IMR-90 (cell line): Measurements from ENCODE around the gene HGF.

ENCODE experiments used
- CEBPB ChIP-seq: IDR thresholded peaks from 2 replicates; pipeline ENCODE4 v1.6.1; 2012; ENCODE audit warnings: low read depth, low read length, improper control_type of control experiment
- CHD1 ChIP-seq: IDR thresholded peaks from 2 replicates; pipeline ENCODE4 v1.6.1; 2012; ENCODE audit warnings: low read depth, low read length, improper control_type of control experiment
- CTCF ChIP-seq: conservative IDR thresholded peaks from 2 replicates; pipeline ENCODE4 v1.5.1; 2012; ENCODE audit warnings: mild to moderate bottlenecking, low read depth, low read length, improper control_type of control experiment
- ELK1 ChIP-seq: fragments of 150-350 bp; IDR thresholded peaks from 2 replicates; pipeline ENCODE4 v1.6.1; 2016; ENCODE audit warnings: low read depth, mild to moderate bottlenecking, low read length, moderate library complexity, borderline replicate concordance
- FOS ChIP-seq: fragments of 150-350 bp; IDR thresholded peaks from 2 replicates; pipeline ENCODE4 v1.6.1; 2016; ENCODE audit warnings: low read depth, low read length
- MXI1 ChIP-seq: IDR thresholded peaks from 2 replicates; pipeline ENCODE4 v1.6.1; 2012; ENCODE audit warnings: low read depth, mild to moderate bottlenecking, low read length, moderate library complexity, borderline replicate concordance
- POLR2A ChIP-seq: IDR thresholded peaks from 2 replicates; pipeline ENCODE4 v1.6.1; 2012; ENCODE audit warnings: mild to moderate bottlenecking, low read depth, low read length
- RCOR1 ChIP-seq: IDR thresholded peaks from 2 replicates; pipeline ENCODE4 v1.6.1; 2012; ENCODE audit warnings: mild to moderate bottlenecking, low read length, improper control_type of control experiment; ENCODE audit not compliant: insufficient replicate concordance
- RFX5 ChIP-seq: IDR thresholded peaks from 2 replicates; pipeline ENCODE4 v1.8.0; 2012; ENCODE audit warnings: low read depth, mild to moderate bottlenecking, low read length, moderate library complexity
- SMC3 ChIP-seq: fragments of 150-350 bp; IDR thresholded peaks from 2 replicates; pipeline ENCODE4 v1.6.1; 2016; ENCODE audit warnings: low read depth, mild to moderate bottlenecking, antibody characterized with exemption, low read length, moderate library complexity
- USF2 ChIP-seq: fragments of 150-350 bp; IDR thresholded peaks from 2 replicates; pipeline ENCODE4 v1.6.1; 2017; ENCODE audit warnings: mild to moderate bottlenecking, antibody characterized with exemption, low read length, low read depth

- TF ChIP-seq POLR2A = no peak
- TF ChIP-seq ELK1 = no peak
- TF ChIP-seq CTCF = no peak
- TF ChIP-seq RFX5 = no peak
- no peak for TF ChIP-seq FOS
- no peak for TF ChIP-seq MXI1
- no peak for TF ChIP-seq SMC3
- no peak for TF ChIP-seq USF2
- TF ChIP-seq CEBPB = no peak
- TF ChIP-seq RCOR1 = no peak
- TF ChIP-seq CHD1 = no peak
Observed at GRCh38 chr7:81710751-81711150, 59.1 kb downstream of the HGF start.
